Pulmonary artery endothelial cell (primary cell): Measurements from ENCODE around the gene TNNT1. TPM values are rescaled to one million over a fixed set of nuclear protein-coding genes. Genes with fewer than 3 reads are reported as not detected.
A peak's percentile ranks its signal among the peaks of the same experiment; 100 is the strongest.
"Not testable (repeated sequence)": the region's sequence is repeated elsewhere in the genome, so short reads cannot be mapped to it uniquely, and the experiment has no call there.

ENCODE experiments used
- DNase-seq: peaks from one replicate; pipeline ENCODE4 v3.0.0-alpha.2; 2011; ENCODE audit warnings: low read depth, low spot score
- total RNA-seq: library from RNA; depleted of rRNA; stranded (reverse); fragments of >200 nt; gene quantifications from 2 replicates; pipeline ENCODE4 v1.2.3, GENCODE V29; 2014

TNNT1 gene
- total RNA-seq, 1 donor from 2014 or later = 2.3 TPM

GRCh38 chr19:55169136-55169535 is 20.1 kb upstream of the TNNT1 start:
- DNase-seq = no peak

- peak; percentile 91 for DNase-seq
These were observed 17.7 kb upstream of the TNNT1 start, which contains the start of gene DNAAF3 for GRCh38 chr19:55166530-55167268. Gene DNAAF3, minus strand, starts transcription at chr19:55166613. Its CDS starts 200 bp downstream, at chr19:55166413.

GRCh38 chr19:55165952-55166529 is 17.0 kb upstream of the TNNT1 start:
- DNase-seq = peak; percentile 29

- no peak for DNase-seq
These were observed 12.7 kb upstream of the TNNT1 start for GRCh38 chr19:55161571-55162322.

GRCh38 chr19:55160986-55161365 is 12.0 kb upstream of the TNNT1 start:
- no peak for DNase-seq

GRCh38 chr19:55160128-55160985 is 11.4 kb upstream of the TNNT1 start:
- DNase-seq = peak; percentile 44

- no peak for DNase-seq
These were observed 10.1 kb upstream of the TNNT1 start for GRCh38 chr19:55158848-55159749.

GRCh38 chr19:55158423-55158822 is 9.4 kb upstream of the TNNT1 start:
- no peak for DNase-seq

- DNase-seq = no peak
These were observed 8.3 kb upstream of the TNNT1 start, which contains the start of gene TNNI3 for GRCh38 chr19:55157064-55157908. Gene TNNI3, minus strand, starts transcription at chr19:55157732. Its CDS starts 143 bp downstream, at chr19:55157589.

- DNase-seq = no peak
These were observed 7.4 kb upstream of the TNNT1 start for GRCh38 chr19:55156202-55157063.

GRCh38 chr19:55155784-55156183 is 6.8 kb upstream of the TNNT1 start:
- DNase-seq = not testable (repeated sequence)

GRCh38 chr19:55153652-55154264 is 4.8 kb upstream of the TNNT1 start:
- DNase-seq = no peak

GRCh38 chr19:55152017-55152416 is 3.0 kb upstream of the TNNT1 start:
- DNase-seq = no peak

GRCh38 chr19:55147545-55148251 is 1.3 kb downstream of the TNNT1 start:
- no peak for DNase-seq

- no peak for DNase-seq
These were observed 2.2 kb downstream of the TNNT1 start for GRCh38 chr19:55146705-55147273.

GRCh38 chr19:55146078-55146704 is 2.8 kb downstream of the TNNT1 start:
- no peak for DNase-seq
